WTC11 (cell line): ENCODE data around the gene CTSO. TPM values are rescaled to one million over a fixed set of nuclear protein-coding genes. Genes with fewer than 3 reads are reported as not detected.

Experiments
- ATAC-seq: fragments of 200-7000 bp; cut with Tn5 transposase; 2 replicates; pipeline ENCODE4 v1.10.0; 2021; ENCODE audit warnings: mild to moderate bottlenecking, moderate library complexity
- CTCF ChIA-PET: fragments of 300-600 bp; sonication (Branson Sonifier 250); formaldehyde crosslinking; loops from one replicate; lab custom pipeline; 2021; ENCODE audit warnings: antibody characterized with exemption; lab: Charles Lee
- POLR2A ChIA-PET: fragments of 350-600 bp; sonication (Branson Sonifier 250); formaldehyde crosslinking; loops from one replicate; lab custom pipeline; 2021; ENCODE audit warnings: antibody characterized with exemption; lab: Charles Lee
- DNase-seq: peaks from one replicate; pipeline ENCODE4 v3.0.0; 2021; ENCODE audit warnings: low spot score
- H3K27ac Mint-ChIP-seq: 2 replicates; pipeline ENCODE4 v1.8.0; 2021; ENCODE audit warnings: mixed read lengths
- H3K27me3 Mint-ChIP-seq: 2 replicates; pipeline ENCODE4 v1.8.0; 2021; ENCODE audit warnings: low read depth, mild to moderate bottlenecking, moderate library complexity, mixed read lengths
- H3K36me3 Mint-ChIP-seq: 2 replicates; pipeline ENCODE4 v1.8.0; 2021; ENCODE audit warnings: mixed read lengths
- H3K4me1 Mint-ChIP-seq: 2 replicates; pipeline ENCODE4 v1.8.0; 2022; ENCODE audit warnings: mixed read lengths
- H3K4me3 Mint-ChIP-seq: 2 replicates; pipeline ENCODE4 v1.8.0; 2021; ENCODE audit warnings: mild to moderate bottlenecking, moderate library complexity, mixed read lengths
- H3K9me3 Mint-ChIP-seq: 2 replicates; pipeline ENCODE4 v1.8.0; 2021; ENCODE audit warnings: mixed read lengths
- ERG ChIP-seq: fragments of 250-450 bp; sonication (Bioruptor Pico); IDR thresholded peaks from 2 replicates; pipeline ENCODE4 v1.8.0; 2021; ENCODE audit warnings: mild to moderate bottlenecking
- FOXP1 ChIP-seq: sonication (generic); formaldehyde crosslinking; IDR thresholded peaks from 2 replicates; pipeline ENCODE4 v1.8.0; 2022; ENCODE audit warnings: missing genetic modification reagents, mild to moderate bottlenecking, moderate library complexity, borderline replicate concordance
- IRF2 ChIP-seq: sonication (generic); formaldehyde crosslinking; IDR thresholded peaks from 2 replicates; pipeline ENCODE4 v1.8.0; 2022; ENCODE audit warnings: low read depth, missing genetic modification reagents, borderline replicate concordance
- STAT6 ChIP-seq: sonication (generic); formaldehyde crosslinking; conservative IDR thresholded peaks from 2 replicates; pipeline ENCODE4 v1.8.1; 2023; ENCODE audit warnings: mild to moderate bottlenecking, low read depth, missing genetic modification reagents, moderate library complexity
- TP53 ChIP-seq: sonication (generic); formaldehyde crosslinking; IDR thresholded peaks from 2 replicates; pipeline ENCODE4 v1.8.1; 2023; ENCODE audit warnings: mild to moderate bottlenecking, missing genetic modification reagents
- ZNF219 ChIP-seq: sonication (generic); formaldehyde crosslinking; IDR thresholded peaks from 2 replicates; pipeline ENCODE4 v1.8.0; 2023; ENCODE audit warnings: missing genetic modification reagents, mild to moderate bottlenecking, borderline replicate concordance
- ZNF396 ChIP-seq: fragments of 250-450 bp; sonication (Bioruptor Pico); IDR thresholded peaks from 2 replicates; pipeline ENCODE4 v1.8.0; 2021; ENCODE audit warnings: mild to moderate bottlenecking, moderate library complexity, borderline replicate concordance
- ZNF423 ChIP-seq: fragments of 250-450 bp; sonication (Bioruptor Pico); IDR thresholded peaks from 2 replicates; pipeline ENCODE4 v2.1.2; 2022; ENCODE audit warnings: mild to moderate bottlenecking, moderate library complexity
- total RNA-seq: library from RNA; stranded (reverse); gene quantifications from 3 replicates; pipeline ENCODE4 v1.2.3, GENCODE V29; 2021
- TF ChIP-seq, protein P1 (sequence below): sonication (generic); formaldehyde crosslinking; IDR thresholded peaks from 2 replicates; pipeline ENCODE4 v1.8.0; 2022; ENCODE audit warnings: mild to moderate bottlenecking, missing genetic modification reagents
- TF ChIP-seq, protein P2 (sequence below): fragments of 250-450 bp; sonication (Bioruptor Pico); IDR thresholded peaks from 2 replicates; pipeline ENCODE4 v1.9.0; 2021; ENCODE audit warnings: mild to moderate bottlenecking
- TF ChIP-seq, protein P3 (sequence below): sonication (generic); formaldehyde crosslinking; IDR thresholded peaks from 2 replicates; pipeline ENCODE4 v1.8.0; 2023; ENCODE audit warnings: mild to moderate bottlenecking, missing genetic modification reagents
- TF ChIP-seq, protein P4 (sequence below): sonication (generic); formaldehyde crosslinking; IDR thresholded peaks from 2 replicates; pipeline ENCODE4 v1.8.0; 2023; ENCODE audit warnings: missing genetic modification reagents, mild to moderate bottlenecking, borderline replicate concordance

Gene CTSO
- total RNA-seq, 1 experiment from 2014 or later: 1.2 TPM

DNA sequence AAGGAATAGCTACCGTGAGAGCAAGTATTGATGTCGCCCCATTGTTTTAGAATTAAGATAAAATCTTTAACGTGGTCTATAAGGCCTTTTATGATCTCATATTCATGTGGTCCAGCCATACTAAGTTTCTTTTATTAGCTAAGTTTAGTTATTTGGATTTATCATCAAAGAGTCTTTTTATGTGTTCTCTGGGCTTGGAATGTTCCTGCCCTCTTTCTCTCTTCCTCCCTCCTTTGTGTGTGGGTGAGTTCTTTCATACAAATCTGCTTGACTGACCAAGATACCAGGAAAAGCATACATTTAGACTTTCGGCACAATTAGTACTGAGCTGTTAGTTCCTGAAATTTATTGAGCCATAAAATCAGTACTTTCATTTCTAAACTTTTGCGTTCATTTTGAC lies 38.9 kb downstream of the CTSO start (continued):
- TF ChIP-seq, protein P1, sequence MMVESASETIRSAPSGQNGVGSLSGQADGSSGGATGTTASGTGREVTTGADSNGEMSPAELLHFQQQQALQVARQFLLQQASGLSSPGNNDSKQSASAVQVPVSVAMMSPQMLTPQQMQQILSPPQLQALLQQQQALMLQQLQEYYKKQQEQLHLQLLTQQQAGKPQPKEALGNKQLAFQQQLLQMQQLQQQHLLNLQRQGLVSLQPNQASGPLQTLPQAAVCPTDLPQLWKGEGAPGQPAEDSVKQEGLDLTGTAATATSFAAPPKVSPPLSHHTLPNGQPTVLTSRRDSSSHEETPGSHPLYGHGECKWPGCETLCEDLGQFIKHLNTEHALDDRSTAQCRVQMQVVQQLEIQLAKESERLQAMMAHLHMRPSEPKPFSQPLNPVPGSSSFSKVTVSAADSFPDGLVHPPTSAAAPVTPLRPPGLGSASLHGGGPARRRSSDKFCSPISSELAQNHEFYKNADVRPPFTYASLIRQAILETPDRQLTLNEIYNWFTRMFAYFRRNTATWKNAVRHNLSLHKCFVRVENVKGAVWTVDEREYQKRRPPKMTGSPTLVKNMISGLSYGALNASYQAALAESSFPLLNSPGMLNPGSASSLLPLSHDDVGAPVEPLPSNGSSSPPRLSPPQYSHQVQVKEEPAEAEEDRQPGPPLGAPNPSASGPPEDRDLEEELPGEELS: no peak
- TF ChIP-seq, protein P2, sequence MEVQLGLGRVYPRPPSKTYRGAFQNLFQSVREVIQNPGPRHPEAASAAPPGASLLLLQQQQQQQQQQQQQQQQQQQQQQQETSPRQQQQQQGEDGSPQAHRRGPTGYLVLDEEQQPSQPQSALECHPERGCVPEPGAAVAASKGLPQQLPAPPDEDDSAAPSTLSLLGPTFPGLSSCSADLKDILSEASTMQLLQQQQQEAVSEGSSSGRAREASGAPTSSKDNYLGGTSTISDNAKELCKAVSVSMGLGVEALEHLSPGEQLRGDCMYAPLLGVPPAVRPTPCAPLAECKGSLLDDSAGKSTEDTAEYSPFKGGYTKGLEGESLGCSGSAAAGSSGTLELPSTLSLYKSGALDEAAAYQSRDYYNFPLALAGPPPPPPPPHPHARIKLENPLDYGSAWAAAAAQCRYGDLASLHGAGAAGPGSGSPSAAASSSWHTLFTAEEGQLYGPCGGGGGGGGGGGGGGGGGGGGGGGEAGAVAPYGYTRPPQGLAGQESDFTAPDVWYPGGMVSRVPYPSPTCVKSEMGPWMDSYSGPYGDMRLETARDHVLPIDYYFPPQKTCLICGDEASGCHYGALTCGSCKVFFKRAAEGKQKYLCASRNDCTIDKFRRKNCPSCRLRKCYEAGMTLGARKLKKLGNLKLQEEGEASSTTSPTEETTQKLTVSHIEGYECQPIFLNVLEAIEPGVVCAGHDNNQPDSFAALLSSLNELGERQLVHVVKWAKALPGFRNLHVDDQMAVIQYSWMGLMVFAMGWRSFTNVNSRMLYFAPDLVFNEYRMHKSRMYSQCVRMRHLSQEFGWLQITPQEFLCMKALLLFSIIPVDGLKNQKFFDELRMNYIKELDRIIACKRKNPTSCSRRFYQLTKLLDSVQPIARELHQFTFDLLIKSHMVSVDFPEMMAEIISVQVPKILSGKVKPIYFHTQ (CRISPR knock-in tag): no peak
- no peak for TF ChIP-seq ERG (CRISPR knock-in tag)

DNA sequence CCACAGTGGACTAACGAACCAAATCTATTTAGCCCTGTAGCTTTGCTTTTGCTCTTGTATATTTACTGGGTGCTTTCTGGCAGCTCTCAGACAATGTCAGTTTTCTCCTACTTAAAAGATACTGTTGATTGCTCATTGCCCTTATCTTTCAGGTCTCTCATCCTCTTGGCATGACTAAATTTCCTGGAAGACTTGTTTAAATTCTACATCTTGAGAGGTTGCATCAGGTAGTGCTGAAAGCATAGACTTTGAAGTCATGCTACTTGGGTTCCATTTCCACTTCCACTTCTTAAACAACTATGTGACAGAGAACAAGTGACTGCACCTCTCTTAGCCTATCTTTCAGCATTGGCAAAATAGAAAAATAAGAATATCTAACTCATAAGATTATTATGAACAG lies 41.8 kb downstream of the CTSO start:
- H3K9me3 Mint-ChIP-seq: no peaks in the 10 kb centered on the region
- no peak overlapping the region for H3K4me3 Mint-ChIP-seq
- DNase-seq (no peak), ATAC-seq (no peak)
- H3K27ac Mint-ChIP-seq: no peak overlapping the region
- no peaks in the 10 kb centered on the region for H3K36me3 Mint-ChIP-seq
- ChIA-PET POLR2A (no interaction called here), CTCF (no interaction called here)
- H3K27me3 Mint-ChIP-seq: no peaks in the 10 kb centered on the region; the same call in 1 of the 2 replicates
- H3K4me1 Mint-ChIP-seq: 0 out of 2 replicates have a peak, but pooled peaks cover 3% of the 10 kb centered on the region
- TF ChIP-seq IRF2 (CRISPR knock-in tag) (no peak), ZNF423 (CRISPR knock-in tag) (no peak)

- Mint-ChIP-seq H3K4me3 (no peak overlapping the region), H3K27ac (no peak overlapping the region), H3K9me3 (no peaks in the 10 kb centered on the region), H3K27me3 (no peaks in the 10 kb centered on the region; the same call in 1 of the 2 replicates), H3K36me3 (no peaks in the 10 kb centered on the region), H3K4me1 (peaks cover 9% of the 10 kb centered on the region)
- ChIA-PET CTCF (no interaction called here), POLR2A (no interaction called here)
- ATAC-seq: no peak
- no peak for DNase-seq
- TF ChIP-seq TP53 (CRISPR knock-in tag) (no peak), ZNF219 (CRISPR knock-in tag) (no peak), FOXP1 (no peak), STAT6 (CRISPR knock-in tag) (no peak), ERG (CRISPR knock-in tag) (no peak), ZNF396 (CRISPR knock-in tag) (no peak)
- TF ChIP-seq, protein P3, sequence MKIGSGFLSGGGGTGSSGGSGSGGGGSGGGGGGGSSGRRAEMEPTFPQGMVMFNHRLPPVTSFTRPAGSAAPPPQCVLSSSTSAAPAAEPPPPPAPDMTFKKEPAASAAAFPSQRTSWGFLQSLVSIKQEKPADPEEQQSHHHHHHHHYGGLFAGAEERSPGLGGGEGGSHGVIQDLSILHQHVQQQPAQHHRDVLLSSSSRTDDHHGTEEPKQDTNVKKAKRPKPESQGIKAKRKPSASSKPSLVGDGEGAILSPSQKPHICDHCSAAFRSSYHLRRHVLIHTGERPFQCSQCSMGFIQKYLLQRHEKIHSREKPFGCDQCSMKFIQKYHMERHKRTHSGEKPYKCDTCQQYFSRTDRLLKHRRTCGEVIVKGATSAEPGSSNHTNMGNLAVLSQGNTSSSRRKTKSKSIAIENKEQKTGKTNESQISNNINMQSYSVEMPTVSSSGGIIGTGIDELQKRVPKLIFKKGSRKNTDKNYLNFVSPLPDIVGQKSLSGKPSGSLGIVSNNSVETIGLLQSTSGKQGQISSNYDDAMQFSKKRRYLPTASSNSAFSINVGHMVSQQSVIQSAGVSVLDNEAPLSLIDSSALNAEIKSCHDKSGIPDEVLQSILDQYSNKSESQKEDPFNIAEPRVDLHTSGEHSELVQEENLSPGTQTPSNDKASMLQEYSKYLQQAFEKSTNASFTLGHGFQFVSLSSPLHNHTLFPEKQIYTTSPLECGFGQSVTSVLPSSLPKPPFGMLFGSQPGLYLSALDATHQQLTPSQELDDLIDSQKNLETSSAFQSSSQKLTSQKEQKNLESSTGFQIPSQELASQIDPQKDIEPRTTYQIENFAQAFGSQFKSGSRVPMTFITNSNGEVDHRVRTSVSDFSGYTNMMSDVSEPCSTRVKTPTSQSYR (CRISPR knock-in tag): no peak
- TF ChIP-seq, protein P4, sequence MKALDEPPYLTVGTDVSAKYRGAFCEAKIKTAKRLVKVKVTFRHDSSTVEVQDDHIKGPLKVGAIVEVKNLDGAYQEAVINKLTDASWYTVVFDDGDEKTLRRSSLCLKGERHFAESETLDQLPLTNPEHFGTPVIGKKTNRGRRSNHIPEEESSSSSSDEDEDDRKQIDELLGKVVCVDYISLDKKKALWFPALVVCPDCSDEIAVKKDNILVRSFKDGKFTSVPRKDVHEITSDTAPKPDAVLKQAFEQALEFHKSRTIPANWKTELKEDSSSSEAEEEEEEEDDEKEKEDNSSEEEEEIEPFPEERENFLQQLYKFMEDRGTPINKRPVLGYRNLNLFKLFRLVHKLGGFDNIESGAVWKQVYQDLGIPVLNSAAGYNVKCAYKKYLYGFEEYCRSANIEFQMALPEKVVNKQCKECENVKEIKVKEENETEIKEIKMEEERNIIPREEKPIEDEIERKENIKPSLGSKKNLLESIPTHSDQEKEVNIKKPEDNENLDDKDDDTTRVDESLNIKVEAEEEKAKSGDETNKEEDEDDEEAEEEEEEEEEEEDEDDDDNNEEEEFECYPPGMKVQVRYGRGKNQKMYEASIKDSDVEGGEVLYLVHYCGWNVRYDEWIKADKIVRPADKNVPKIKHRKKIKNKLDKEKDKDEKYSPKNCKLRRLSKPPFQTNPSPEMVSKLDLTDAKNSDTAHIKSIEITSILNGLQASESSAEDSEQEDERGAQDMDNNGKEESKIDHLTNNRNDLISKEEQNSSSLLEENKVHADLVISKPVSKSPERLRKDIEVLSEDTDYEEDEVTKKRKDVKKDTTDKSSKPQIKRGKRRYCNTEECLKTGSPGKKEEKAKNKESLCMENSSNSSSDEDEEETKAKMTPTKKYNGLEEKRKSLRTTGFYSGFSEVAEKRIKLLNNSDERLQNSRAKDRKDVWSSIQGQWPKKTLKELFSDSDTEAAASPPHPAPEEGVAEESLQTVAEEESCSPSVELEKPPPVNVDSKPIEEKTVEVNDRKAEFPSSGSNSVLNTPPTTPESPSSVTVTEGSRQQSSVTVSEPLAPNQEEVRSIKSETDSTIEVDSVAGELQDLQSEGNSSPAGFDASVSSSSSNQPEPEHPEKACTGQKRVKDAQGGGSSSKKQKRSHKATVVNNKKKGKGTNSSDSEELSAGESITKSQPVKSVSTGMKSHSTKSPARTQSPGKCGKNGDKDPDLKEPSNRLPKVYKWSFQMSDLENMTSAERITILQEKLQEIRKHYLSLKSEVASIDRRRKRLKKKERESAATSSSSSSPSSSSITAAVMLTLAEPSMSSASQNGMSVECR (CRISPR knock-in tag): no peak
Measured at GRCh38 chr4:155909615-155910226, 43.9 kb downstream of the CTSO start.
